Measurements from ENCODE around the gene TAX1BP1.
"Not testable (repeated sequence)": the region's sequence is repeated elsewhere in the genome, so short reads cannot be mapped to it uniquely, and the experiment has no call there.

TAX1BP1 gene

GRCh38 chr7:27840313-27840712, 100.4 kb downstream of the TAX1BP1 start:
- no peak overlapping the region for H3K4me3 ChIP-seq (ENCODE audit: low read depth, low read length)
- no peak for TF ChIP-seq CTCF (IDR thresholded peaks at IDR 0.05; ENCODE audit: low read depth, low read length)

DNA sequence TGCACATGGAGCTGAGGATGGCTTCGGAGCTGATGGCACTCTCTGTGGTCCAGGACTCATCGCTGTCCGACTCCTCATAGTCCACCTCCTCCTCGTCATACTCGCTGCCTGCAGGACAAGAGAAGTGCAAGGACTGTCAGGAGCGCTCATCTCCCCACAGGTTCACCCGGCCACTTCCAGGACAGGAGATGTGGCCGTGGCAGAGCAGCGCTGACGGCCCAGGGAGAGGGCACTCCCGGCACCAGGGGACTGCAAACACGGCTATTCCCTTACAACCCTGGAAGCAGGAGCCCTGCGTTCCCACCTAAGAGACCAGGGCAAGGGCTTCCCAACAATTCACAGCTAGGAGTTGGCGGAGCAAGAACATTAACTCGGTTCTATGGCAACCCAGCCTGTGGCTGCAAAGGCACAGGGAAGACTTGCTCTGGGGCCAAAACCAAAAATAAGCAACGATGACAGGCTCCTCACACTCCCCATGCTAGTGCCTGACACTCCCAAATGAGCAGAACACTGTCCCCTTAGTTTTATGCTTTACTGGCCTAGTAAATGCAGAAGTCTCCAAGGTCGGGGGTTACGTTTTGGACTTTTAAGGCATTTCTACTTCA, 100.9 kb downstream of the TAX1BP1 start:
- no peak overlapping the region for H3K4me3 ChIP-seq (ENCODE audit: low read depth, low read length)
- no peak for TF ChIP-seq CTCF (IDR thresholded peaks at IDR 0.05; ENCODE audit: low read depth, low read length)

- no peak for TF ChIP-seq CTCF (IDR thresholded peaks at IDR 0.05; ENCODE audit: low read depth, low read length)
- no peak overlapping the region for H3K4me3 ChIP-seq (ENCODE audit: low read depth, low read length)
Observed at GRCh38 chr7:27842094-27842692, 102.2 kb downstream of the TAX1BP1 start.

GRCh38 chr7:27842851-27843250, 102.9 kb downstream of the TAX1BP1 start:
- TF ChIP-seq CTCF (IDR thresholded peaks at IDR 0.05; ENCODE audit: low read depth, low read length): no peak

DNA sequence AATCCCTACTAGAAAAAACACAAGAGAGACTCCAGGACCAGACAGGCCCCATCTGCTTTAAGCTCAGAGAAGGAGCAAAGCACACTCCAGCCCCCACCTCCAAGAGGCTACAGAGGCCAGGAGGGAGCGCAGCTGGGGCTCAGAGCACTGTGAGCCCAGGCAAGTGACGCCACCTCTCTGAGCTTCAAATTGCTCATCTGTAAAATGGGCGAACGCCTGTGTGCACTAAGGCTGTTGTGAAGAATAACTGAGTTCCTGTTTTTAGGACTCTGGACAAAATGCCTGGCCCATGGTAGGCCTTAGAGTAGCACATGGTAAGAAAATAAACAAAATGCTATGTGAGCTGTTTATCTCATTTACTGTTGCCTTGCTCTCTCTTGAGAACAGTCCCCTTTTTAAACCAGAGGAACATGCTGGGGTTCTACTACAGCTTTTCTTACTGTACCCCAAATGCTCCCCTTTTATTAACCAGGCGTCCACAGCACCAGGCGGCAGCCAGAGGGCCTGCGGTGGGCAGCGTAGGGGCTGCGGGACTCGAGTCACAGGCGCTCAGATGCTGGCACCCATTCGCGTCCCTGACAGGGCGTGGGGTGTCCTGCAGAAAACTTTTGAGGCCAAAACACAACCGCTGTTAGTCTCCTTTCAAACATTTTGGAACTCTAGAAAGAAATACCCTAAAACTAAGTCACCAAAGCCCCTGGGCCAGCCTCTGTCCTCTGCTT, 103.8 kb downstream of the TAX1BP1 start:
- no peak overlapping the region for H3K4me3 ChIP-seq (ENCODE audit: low read depth, low read length)
- TF ChIP-seq CTCF (IDR thresholded peaks at IDR 0.05; ENCODE audit: low read depth, low read length): no peak

More at GRCh38 chr7:27842851-27843250, 102.9 kb downstream of the TAX1BP1 start:
- H3K4me3 ChIP-seq (ENCODE audit: low read depth, low read length): no peak overlapping the region

- H3K4me3 ChIP-seq (ENCODE audit: low read depth, low read length): no peak overlapping the region
- no peak for TF ChIP-seq CTCF (IDR thresholded peaks at IDR 0.05; ENCODE audit: low read depth, low read length)
Observed at GRCh38 chr7:27846388-27846787, 106.4 kb downstream of the TAX1BP1 start.

- H3K4me3 ChIP-seq (ENCODE audit: low read depth, low read length): no peak overlapping the region
- TF ChIP-seq CTCF (IDR thresholded peaks at IDR 0.05; ENCODE audit: low read depth, low read length): no peak
Observed at GRCh38 chr7:27850531-27850930, 110.6 kb downstream of the TAX1BP1 start.

- not testable (repeated sequence) for H3K4me3 ChIP-seq (ENCODE audit: low read depth, low read length)
Observed at GRCh38 chr7:27856703-27857485, 116.9 kb downstream of the TAX1BP1 start.
